COLO668 (cell line): ENCODE measurements around the gene ADAM29.
"Not testable (repeated sequence)": the region's sequence is repeated elsewhere in the genome, so short reads cannot be mapped to it uniquely, and the experiment has no call there.

Source experiments
- DNase-seq: peaks from one replicate; lab custom pipeline; 2025; ENCODE audit not compliant: unreplicated experiment; lab: John Stamatoyannopoulos, UW

ADAM29 gene

DNA sequence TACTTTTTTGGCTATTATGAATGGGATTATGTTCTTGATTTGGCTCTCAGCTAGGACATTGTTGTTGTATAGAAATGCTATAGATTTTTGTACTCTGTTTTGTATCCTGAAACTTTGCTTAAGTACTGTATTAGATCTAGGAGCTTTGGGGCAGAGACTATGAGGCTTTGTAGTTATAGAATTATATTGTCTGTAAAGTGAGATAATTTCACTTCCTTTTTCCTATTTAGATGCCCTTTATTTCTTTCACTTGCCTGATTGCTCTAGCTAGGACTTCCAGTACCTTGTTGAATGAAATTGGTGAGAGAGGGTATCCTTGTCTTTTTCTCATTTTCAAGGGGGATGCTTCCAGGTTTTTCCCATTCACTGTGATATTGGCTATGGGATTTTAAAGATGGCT lies 28.1 kb downstream of the ADAM29 start:
- no peak for DNase-seq

DNA sequence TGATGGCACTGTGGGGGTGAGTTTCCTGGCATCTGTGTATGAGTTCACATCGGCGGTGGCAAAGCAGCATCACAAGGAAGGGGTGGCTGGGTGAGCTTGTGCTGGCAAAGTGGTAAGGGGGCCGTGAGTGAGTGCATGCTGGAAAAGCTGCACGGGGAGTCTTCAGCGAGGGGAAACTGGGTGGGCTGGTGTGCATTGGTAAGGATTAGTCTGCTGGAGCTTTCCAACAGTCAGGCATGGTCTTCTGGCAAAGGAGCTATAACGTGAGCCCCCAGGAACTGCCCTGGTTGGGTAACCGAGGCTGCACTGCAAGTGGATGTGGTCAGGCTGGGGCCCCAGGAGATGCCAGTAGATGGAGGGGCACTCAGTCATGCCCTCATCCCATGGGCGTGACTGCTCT lies 30.7 kb downstream of the ADAM29 start:
- DNase-seq, result no peak

DNA sequence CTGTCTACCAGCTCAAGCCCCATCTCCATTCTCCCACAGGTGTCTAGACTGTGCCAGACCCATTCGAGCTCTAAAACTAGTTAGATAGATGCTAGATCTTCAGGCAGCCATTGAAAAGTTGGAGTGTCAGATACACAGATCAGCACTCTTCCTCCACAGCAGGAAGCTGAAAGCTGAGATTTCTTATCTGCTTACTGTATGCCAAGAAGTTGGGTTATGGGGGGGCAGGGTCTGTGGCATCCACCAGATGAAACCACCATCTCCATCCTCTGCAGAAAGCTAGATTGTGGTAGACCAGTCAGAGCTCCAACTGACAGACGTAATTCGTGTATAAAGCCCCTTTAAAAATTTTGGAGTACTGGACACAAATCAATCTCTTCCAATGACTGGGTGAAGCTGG lies 54.8 kb downstream of the ADAM29 start:
- no peak for DNase-seq

DNA sequence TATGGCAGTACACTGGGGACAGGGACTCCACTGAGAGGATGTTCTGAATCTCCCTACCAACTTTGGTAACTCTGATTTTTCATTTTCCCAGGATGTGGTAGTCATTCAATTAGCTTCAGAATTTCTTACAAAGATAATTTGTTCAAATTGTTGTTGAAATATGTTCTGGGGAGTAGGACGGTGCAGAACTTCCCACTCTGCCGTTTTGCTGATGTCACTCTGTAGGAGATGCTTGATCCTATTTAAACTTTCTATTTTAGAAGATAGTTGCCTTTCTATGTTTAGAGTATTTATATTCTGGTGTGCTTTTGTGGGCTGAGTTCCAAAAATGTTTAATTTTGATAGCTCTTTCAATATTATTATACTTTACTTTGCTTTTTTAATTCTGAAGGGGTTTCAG lies 55.2 kb downstream of the ADAM29 start:
- DNase-seq, result no peak

DNA sequence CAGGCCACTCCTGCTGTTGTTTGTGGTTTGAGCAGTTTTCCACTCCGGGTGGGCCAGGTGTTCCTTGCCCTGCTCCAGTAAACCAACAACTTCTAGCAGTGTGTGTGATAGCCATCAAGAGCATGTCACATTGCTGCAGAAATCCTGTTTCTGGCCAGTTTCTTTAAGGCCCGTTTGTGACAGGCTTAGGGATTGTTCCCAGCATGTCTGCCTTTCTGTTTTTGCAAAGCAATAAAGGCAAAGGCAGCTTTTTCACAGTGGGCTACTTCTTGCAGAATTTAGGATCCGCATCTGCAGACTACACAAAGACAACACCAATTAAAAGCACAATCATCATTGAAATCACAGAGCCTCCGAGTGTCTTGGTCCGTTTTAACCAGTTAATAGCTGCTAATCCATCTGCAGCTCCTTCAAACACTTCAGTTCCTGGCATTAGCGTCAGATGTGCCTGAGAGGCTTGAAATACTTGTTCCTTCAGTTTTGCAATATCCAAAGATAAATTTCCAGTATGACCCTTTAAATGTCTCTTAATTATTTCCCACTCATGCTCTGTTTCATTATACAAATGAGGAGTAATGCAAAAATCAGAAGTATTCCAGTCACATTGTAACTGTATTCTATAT lies 65.1 kb downstream of the ADAM29 start:
- no peak for DNase-seq

DNA sequence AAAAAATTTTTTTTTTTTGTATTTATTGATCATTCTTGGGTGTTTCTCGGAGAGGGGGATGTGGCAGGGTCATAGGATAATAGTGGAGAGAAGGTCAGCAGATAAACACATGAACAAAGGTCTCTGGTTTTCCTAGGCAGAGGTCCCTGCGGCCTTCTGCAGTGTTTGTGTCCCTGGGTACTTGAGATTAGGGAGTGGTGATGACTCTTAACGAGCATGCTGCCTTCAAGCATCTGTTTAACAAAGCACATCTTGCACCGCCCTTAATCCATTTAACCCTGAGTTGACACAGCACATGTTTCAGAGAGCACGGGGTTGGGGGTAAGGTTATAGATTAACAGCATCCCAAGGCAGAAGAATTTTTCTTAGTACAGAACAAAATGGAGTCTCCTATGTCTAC lies 65.7 kb downstream of the ADAM29 start:
- DNase-seq, result not testable (repeated sequence)

DNA sequence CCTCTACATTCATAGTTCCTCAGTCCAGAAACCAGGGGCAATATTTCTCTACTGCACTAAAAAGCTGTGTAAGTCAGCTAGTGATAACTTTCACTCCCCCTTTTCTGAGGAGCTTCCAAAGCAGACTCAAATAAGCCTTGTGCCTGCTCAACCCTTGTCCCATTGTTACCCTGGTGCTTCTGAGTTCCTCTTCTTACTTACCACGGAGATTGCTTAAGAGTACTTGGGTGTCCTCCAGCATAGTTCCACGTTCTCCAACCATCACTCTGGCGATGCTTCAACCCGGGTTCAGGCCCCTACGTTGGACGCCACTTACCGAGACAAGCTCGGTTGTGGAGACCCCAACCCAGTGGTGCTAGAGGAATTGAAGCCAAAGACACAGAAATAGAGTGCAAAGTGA lies 71.6 kb downstream of the ADAM29 start:
- DNase-seq, result no peak

DNA sequence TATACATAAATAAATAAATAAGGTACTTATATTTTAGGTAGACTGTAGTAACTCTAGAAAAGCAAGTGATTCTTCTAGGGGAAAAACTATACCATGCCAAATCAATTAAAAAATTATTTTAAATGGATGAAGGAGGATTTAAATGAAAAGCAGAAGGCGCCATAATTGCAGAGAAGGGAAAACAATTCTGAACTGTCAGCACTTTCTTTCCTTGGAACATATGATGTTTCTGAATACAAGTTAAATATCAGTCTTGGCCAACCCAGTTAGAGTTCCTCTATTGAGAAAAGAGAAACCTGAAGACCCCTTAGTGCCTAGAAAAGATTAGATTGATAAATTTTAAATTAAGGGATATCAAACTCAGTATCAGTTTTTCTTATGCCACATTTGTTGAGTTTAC lies 75.8 kb downstream of the ADAM29 start:
- no peak for DNase-seq

DNA sequence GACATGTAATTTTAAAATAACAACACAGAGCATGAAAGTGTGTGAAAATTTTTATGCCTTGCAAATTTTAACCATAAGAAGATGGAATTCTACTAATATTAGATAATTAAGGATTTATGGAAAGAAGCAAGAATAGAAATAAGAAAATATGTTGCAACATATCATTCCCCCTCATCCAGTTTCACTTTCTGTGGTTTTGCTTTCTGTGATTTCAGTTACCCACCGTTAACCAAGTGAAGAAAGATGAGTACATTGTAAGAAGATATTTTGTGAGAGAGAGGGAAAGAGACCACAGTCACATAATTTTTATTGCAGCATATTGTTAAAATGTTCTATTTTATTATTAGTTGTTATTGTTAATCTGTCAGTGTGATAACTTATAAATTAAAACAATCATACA lies 77.9 kb downstream of the ADAM29 start:
- DNase-seq, result no peak

DNA sequence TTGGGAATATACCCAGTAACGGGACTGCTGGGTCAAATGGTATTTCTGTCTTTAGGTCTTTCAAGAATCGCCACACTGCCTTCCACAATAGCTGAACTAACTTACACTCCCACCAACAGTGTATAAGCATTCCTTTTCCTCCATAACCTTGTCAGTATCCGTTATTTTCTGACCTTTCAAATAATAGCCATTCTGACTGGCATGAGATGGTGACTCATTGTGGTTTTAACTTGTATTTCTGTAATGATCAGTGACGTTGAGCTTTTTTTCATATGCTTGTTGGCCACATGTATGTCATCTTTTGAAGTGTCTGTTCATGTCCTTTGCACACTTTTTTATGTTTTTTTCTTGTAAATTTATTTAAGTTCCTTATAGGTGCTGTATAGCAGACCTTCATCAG lies 81.2 kb downstream of the ADAM29 start:
- DNase-seq, result no peak

DNA sequence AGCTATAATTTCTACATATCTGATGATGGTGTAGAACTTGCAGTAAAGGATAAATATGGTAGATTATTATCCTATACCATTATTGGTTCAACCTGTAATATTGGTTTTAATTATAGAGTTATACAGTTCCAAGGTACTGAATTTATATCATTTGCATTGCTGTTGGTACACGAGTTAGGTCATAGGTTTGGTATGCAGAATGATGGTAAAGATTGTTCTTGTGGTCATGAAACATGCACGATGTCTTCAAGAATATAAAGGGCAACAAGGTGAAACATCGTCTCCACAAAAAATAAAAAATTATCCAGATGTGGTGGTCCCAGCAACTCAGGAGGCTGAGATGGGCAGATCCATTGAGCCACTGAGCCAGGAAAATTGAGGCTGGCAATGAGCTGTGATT lies 99.6 kb downstream of the ADAM29 start:
- no peak for DNase-seq

DNA sequence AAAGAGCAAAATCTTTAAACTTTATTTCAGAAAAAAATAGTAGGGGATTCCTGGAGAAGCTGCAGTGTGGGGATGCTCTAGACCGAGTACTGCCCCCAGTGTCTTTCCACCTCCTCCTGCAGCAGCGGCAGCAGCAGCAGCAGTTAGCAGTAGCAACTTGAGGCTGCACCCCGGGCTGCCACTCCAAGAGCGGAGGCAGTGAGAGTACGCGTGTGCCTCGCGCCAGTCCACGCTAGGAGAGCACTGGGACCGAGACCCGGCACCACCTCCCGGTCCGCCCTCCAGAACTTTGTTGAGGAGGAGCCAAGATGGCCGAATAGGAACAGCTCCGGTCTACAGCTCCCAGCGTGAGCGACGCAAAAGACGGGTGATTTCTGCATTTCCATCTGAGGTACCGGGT lies 101.3 kb downstream of the ADAM29 start:
- DNase-seq, result not testable (repeated sequence)
